Stromal cell of bone marrow (primary cell): ENCODE results near the gene PIM2.
A peak's percentile ranks its signal among the peaks of the same experiment; 100 is the strongest.

Experiments used
- DNase-seq: peaks from one replicate; pipeline ENCODE4 v3.0.0-alpha.2; 2012; ENCODE audit warnings: low read depth

Gene PIM2

GRCh38 chrX:48918643-48919340 lies at the start of gene PIM2:
Gene PIM2, minus strand, starts transcription at chrX:48919024. Its CDS starts 190 bp downstream, at chrX:48918834.
- no peak for DNase-seq

- no peak for DNase-seq
Observed at GRCh38 chrX:48968377-48968776, 49.6 kb upstream of the PIM2 start.

- DNase-seq, result no peak
Observed at GRCh38 chrX:48966796-48967579, 48.2 kb upstream of the PIM2 start.

GRCh38 chrX:48965959-48966358 lies 47.1 kb upstream of the PIM2 start:
- no peak for DNase-seq

- DNase-seq, result no peak
Observed at GRCh38 chrX:48961585-48962091, 42.8 kb upstream of the PIM2 start.

- DNase-seq, result no peak
Observed at GRCh38 chrX:48960291-48960690, 41.5 kb upstream of the PIM2 start.

GRCh38 chrX:48958635-48959094 lies 39.8 kb upstream of the PIM2 start:
- peak; percentile 60 for DNase-seq

GRCh38 chrX:48957827-48958634 lies 39.2 kb upstream of the PIM2 start:
- DNase-seq, result peak; percentile 93

- no peak for DNase-seq
Observed at GRCh38 chrX:48957477-48957826, 38.6 kb upstream of the PIM2 start, which contains the start of gene OTUD5. Gene OTUD5, minus strand, starts transcription at chrX:48957607. Its CDS starts 37 bp downstream, at chrX:48957570.

GRCh38 chrX:48956728-48957414 lies 38.0 kb upstream of the PIM2 start:
- no peak for DNase-seq

GRCh38 chrX:48948589-48948988 lies 29.8 kb upstream of the PIM2 start:
- DNase-seq, result no peak

- peak; percentile 20 for DNase-seq
Observed at GRCh38 chrX:48945517-48946348, 26.9 kb upstream of the PIM2 start.

- no peak for DNase-seq
Observed at GRCh38 chrX:48942895-48943294, 24.1 kb upstream of the PIM2 start.

GRCh38 chrX:48940404-48940955 lies 21.7 kb upstream of the PIM2 start:
- no peak for DNase-seq

- DNase-seq, result no peak
Observed at GRCh38 chrX:48939524-48940228, 20.9 kb upstream of the PIM2 start.

- DNase-seq, result no peak
Observed at GRCh38 chrX:48938721-48939425, 20.0 kb upstream of the PIM2 start.

- DNase-seq, result no peak
Observed at GRCh38 chrX:48937054-48937907, 18.5 kb upstream of the PIM2 start.

GRCh38 chrX:48936429-48937053 lies 17.7 kb upstream of the PIM2 start:
- DNase-seq, result no peak
